Renal cortex interstitium (tissue), 15 donors: ENCODE results near the gene KCTD12. TPM values are rescaled to one million over a fixed set of nuclear protein-coding genes. Genes with fewer than 3 reads are reported as not detected.
"Not testable (repeated sequence)": the region's sequence is repeated elsewhere in the genome, so short reads cannot be mapped to it uniquely, and the experiment has no call there.

Source experiments
- DNase-seq, 11 donors: peaks; one replicate each; pipeline ENCODE4 v3.0.0-alpha.2; 2013; ENCODE audit warnings: low read depth in 9 of 11, low spot score in 4 of 11; ENCODE audit errors: extremely low read depth in 1 of 11
- long read RNA-seq, 16 experiments: transcript quantifications; one replicate each; lab custom pipeline, GENCODE V29; 2026
- polyA plus RNA-seq, 3 donors: library from polyadenylated mRNA; unstranded; fragments of 120-200 nt; gene quantifications; one replicate each; pipeline ENCODE4 v1.2.1, GENCODE V29; 2013; ENCODE audit not compliant: insufficient read length in 3 of 3

The KCTD12 gene
- polyA plus RNA-seq: 10 to 100 TPM; 87.9 to 92.8 (median 90.1) TPM
- long read RNA-seq, donor 1, full-length matches to known transcripts: 50 of 50 reads
- long read RNA-seq, donor 1, partial matches to known transcripts: 0 of 50 reads
- long read RNA-seq, donor 1, other reads (novel, unspliced or antisense): 0 of 50 reads
- long read RNA-seq, donor 2, full-length matches to known transcripts: 75 of 75 reads
- long read RNA-seq, donor 2, partial matches to known transcripts: 0 of 75 reads
- long read RNA-seq, donor 2, other reads (novel, unspliced or antisense): 0 of 75 reads
- long read RNA-seq, donor 3, full-length matches to known transcripts: 76 of 76 reads
- long read RNA-seq, donor 3, partial matches to known transcripts: 0 of 76 reads
- long read RNA-seq, donor 3, other reads (novel, unspliced or antisense): 0 of 76 reads
- long read RNA-seq, donor 4, full-length matches to known transcripts: 20 of 20 reads
- long read RNA-seq, donor 4, partial matches to known transcripts: 0 of 20 reads
- long read RNA-seq, donor 4, other reads (novel, unspliced or antisense): 0 of 20 reads
- long read RNA-seq, donor 5: 0 reads
- long read RNA-seq, donor 6, full-length matches to known transcripts: 94 of 94 reads
- long read RNA-seq, donor 6, partial matches to known transcripts: 0 of 94 reads
- long read RNA-seq, donor 6, other reads (novel, unspliced or antisense): 0 of 94 reads
- long read RNA-seq, donor 7, full-length matches to known transcripts: 77 of 77 reads
- long read RNA-seq, donor 7, partial matches to known transcripts: 0 of 77 reads
- long read RNA-seq, donor 7, other reads (novel, unspliced or antisense): 0 of 77 reads
- long read RNA-seq, donor 8: 0 reads
- long read RNA-seq, donor 9, full-length matches to known transcripts: 58 of 58 reads
- long read RNA-seq, donor 9, partial matches to known transcripts: 0 of 58 reads
- long read RNA-seq, donor 9, other reads (novel, unspliced or antisense): 0 of 58 reads
- long read RNA-seq, donor 10, full-length matches to known transcripts: 94 of 94 reads
- long read RNA-seq, donor 10, partial matches to known transcripts: 0 of 94 reads
- long read RNA-seq, donor 10, other reads (novel, unspliced or antisense): 0 of 94 reads
- long read RNA-seq, donor 11, full-length matches to known transcripts: 39 of 39 reads
- long read RNA-seq, donor 11, partial matches to known transcripts: 0 of 39 reads
- long read RNA-seq, donor 11, other reads (novel, unspliced or antisense): 0 of 39 reads
- long read RNA-seq, donor 12, full-length matches to known transcripts: 29 of 29 reads
- long read RNA-seq, donor 12, partial matches to known transcripts: 0 of 29 reads
- long read RNA-seq, donor 12, other reads (novel, unspliced or antisense): 0 of 29 reads
- long read RNA-seq, donor 13: 0 reads
- long read RNA-seq, donor 14, full-length matches to known transcripts: 42 of 42 reads
- long read RNA-seq, donor 14, partial matches to known transcripts: 0 of 42 reads
- long read RNA-seq, donor 14, other reads (novel, unspliced or antisense): 0 of 42 reads
- long read RNA-seq, donor 15, full-length matches to known transcripts: 36 of 36 reads
- long read RNA-seq, donor 15, partial matches to known transcripts: 0 of 36 reads
- long read RNA-seq, donor 15, other reads (novel, unspliced or antisense): 0 of 36 reads
- long read RNA-seq, donor 16, full-length matches to known transcripts: 132 of 132 reads
- long read RNA-seq, donor 16, partial matches to known transcripts: 0 of 132 reads
- long read RNA-seq, donor 16, other reads (novel, unspliced or antisense): 0 of 132 reads

GRCh38 chr13:76886292-76887075 lies at the start of gene KCTD12:
Gene KCTD12 (minus strand): TSS chr13:76886405. CDS start chr13:76886148, 257 bp downstream.
- peak in 10 of 11 donors; percentile 68 to 86 (median 80) for DNase-seq

GRCh38 chr13:76934671-76935070 lies 48.5 kb upstream of the KCTD12 start:
- DNase-seq: no peak

- DNase-seq: no peak
Observed at GRCh38 chr13:76932076-76932475, 45.9 kb upstream of the KCTD12 start.

GRCh38 chr13:76929851-76930374 lies 43.7 kb upstream of the KCTD12 start:
- no peak for DNase-seq

- no peak for DNase-seq
Observed at GRCh38 chr13:76929320-76929719, 43.1 kb upstream of the KCTD12 start.

GRCh38 chr13:76928456-76928855 lies 42.3 kb upstream of the KCTD12 start:
- DNase-seq: no peak

GRCh38 chr13:76927955-76928354 lies 41.8 kb upstream of the KCTD12 start:
- DNase-seq: no peak

- DNase-seq: no peak
Observed at GRCh38 chr13:76925115-76925514, 38.9 kb upstream of the KCTD12 start.

GRCh38 chr13:76921516-76921915 lies 35.3 kb upstream of the KCTD12 start:
- no peak for DNase-seq

GRCh38 chr13:76917755-76918481 lies 31.7 kb upstream of the KCTD12 start:
- DNase-seq: not testable (repeated sequence)

GRCh38 chr13:76917095-76917494 lies 30.9 kb upstream of the KCTD12 start:
- DNase-seq: no peak

- DNase-seq: no peak
Observed at GRCh38 chr13:76913898-76914297, 27.7 kb upstream of the KCTD12 start.

GRCh38 chr13:76912476-76912875 lies 26.3 kb upstream of the KCTD12 start:
- no peak for DNase-seq

GRCh38 chr13:76904507-76904906 lies 18.3 kb upstream of the KCTD12 start:
- no peak for DNase-seq

GRCh38 chr13:76903544-76904162 lies 17.4 kb upstream of the KCTD12 start:
- DNase-seq: peak in 10 of 11 donors; percentile 45 to 70 (median 56)

- not testable (repeated sequence) for DNase-seq
Observed at GRCh38 chr13:76899066-76899465, 12.9 kb upstream of the KCTD12 start.
